ENCODE results near the gene FBXL4.
"Not testable (repeated sequence)": the region's sequence is repeated elsewhere in the genome, so short reads cannot be mapped to it uniquely, and the experiment has no call there.

FBXL4 gene

GRCh38 chr6:98928688-98929087 lies 19.1 kb downstream of the FBXL4 start:
- Histone ChIP-seq H3K27ac (ENCODE audit: low read length) (no peak overlapping the region), H3K9me3 (ENCODE audit: control insufficient read depth in 2 of 2, low read length in 2 of 2) (no peaks in the 10 kb centered on the region), H3K4me3 (ENCODE audit: low read length in 2 of 2) (no peak overlapping the region), H3K27me3 (ENCODE audit: control insufficient read depth in 1 of 2, insufficient read depth in 2 of 2, low read length in 2 of 2) (no peaks in the 10 kb centered on the region), H3K36me3 (ENCODE audit: control insufficient read depth in 2 of 2, insufficient read depth in 2 of 2, low read length in 2 of 2) (peaks cover 0 to 3% of the 10 kb centered on the region in 2 donors), H3K9ac (ENCODE audit: low read length in 2 of 2) (no peak overlapping the region), H3K4me1 (ENCODE audit: control insufficient read depth, insufficient read depth, low read length) (no peaks in the 10 kb centered on the region)

- Histone ChIP-seq H3K9ac (ENCODE audit: low read length in 2 of 2) (no peak overlapping the region), H3K27me3 (ENCODE audit: control insufficient read depth in 1 of 2, insufficient read depth in 2 of 2, low read length in 2 of 2) (no peaks in the 10 kb centered on the region), H3K9me3 (ENCODE audit: control insufficient read depth in 2 of 2, low read length in 2 of 2) (no peaks in the 10 kb centered on the region), H3K4me1 (ENCODE audit: control insufficient read depth, insufficient read depth, low read length) (no peaks in the 10 kb centered on the region), H3K4me3 (ENCODE audit: low read length in 2 of 2) (no peak overlapping the region), H3K36me3 (ENCODE audit: control insufficient read depth in 2 of 2, insufficient read depth in 2 of 2, low read length in 2 of 2) (peaks cover 0 to 3% of the 10 kb centered on the region in 2 donors), H3K27ac (ENCODE audit: low read length) (no peak overlapping the region)
These were observed 20.2 kb downstream of the FBXL4 start for GRCh38 chr6:98927534-98927933.

- Histone ChIP-seq H3K4me1 (ENCODE audit: control insufficient read depth, insufficient read depth, low read length) (no peaks in the 10 kb centered on the region), H3K27ac (ENCODE audit: low read length) (no peak overlapping the region)
These were observed 21.9 kb downstream of the FBXL4 start for GRCh38 chr6:98925831-98926230.

GRCh38 chr6:98924647-98925046 lies 23.1 kb downstream of the FBXL4 start:
- no peak overlapping the region for H3K9ac ChIP-seq (ENCODE audit: low read length in 2 of 2)

More at GRCh38 chr6:98925831-98926230, 21.9 kb downstream of the FBXL4 start:
- Histone ChIP-seq H3K36me3 (ENCODE audit: control insufficient read depth in 2 of 2, insufficient read depth in 2 of 2, low read length in 2 of 2) (peaks cover 0 to 3% of the 10 kb centered on the region in 2 donors), H3K4me3 (ENCODE audit: low read length in 2 of 2) (no peak overlapping the region), H3K9me3 (ENCODE audit: control insufficient read depth in 2 of 2, low read length in 2 of 2) (no peaks in the 10 kb centered on the region), H3K9ac (ENCODE audit: low read length in 2 of 2) (no peak overlapping the region), H3K27me3 (ENCODE audit: control insufficient read depth in 1 of 2, insufficient read depth in 2 of 2, low read length in 2 of 2) (no peaks in the 10 kb centered on the region)

DNA sequence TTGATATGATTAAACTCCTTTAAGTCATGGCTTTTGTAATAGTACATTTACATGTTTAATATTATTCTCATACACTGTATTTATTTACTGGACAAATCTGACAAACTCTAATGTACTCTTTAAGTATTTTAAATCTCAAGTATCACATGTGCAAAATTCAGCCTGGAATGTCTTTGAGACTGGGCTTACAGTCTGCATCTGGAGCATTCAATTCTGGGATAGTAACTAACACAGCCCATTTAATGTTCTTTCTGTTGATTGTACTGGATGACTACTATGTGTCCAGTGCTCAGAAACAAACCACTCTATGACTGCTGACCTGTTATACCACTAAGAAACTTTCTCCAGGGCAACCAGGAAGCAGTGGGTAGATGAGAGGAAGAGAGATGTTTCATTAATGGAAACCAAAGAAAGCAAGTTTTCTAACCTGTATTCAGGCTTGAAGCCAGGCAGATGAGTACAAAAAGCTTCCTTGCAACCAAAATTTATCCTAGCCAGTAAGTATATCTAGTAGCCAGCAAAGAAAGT lies 26.8 kb downstream of the FBXL4 start:
- no peaks in the 10 kb centered on the region for H3K27me3 ChIP-seq (ENCODE audit: control insufficient read depth in 1 of 2, insufficient read depth in 2 of 2, low read length in 2 of 2)
- H3K36me3 ChIP-seq (ENCODE audit: control insufficient read depth in 2 of 2, insufficient read depth in 2 of 2, low read length in 2 of 2), result no peaks in the 10 kb centered on the region
- H3K9me3 ChIP-seq (ENCODE audit: control insufficient read depth in 2 of 2, low read length in 2 of 2), result no peaks in the 10 kb centered on the region
- H3K9ac ChIP-seq (ENCODE audit: low read length in 2 of 2), result no peak overlapping the region
- H3K4me1 ChIP-seq (ENCODE audit: control insufficient read depth, insufficient read depth, low read length), result no peaks in the 10 kb centered on the region
- H3K4me3 ChIP-seq (ENCODE audit: low read length in 2 of 2), result no peak overlapping the region
- H3K27ac ChIP-seq (ENCODE audit: low read length), result no peak overlapping the region

More at GRCh38 chr6:98924647-98925046, 23.1 kb downstream of the FBXL4 start:
- H3K27ac ChIP-seq (ENCODE audit: low read length), result no peak overlapping the region
- H3K36me3 ChIP-seq (ENCODE audit: control insufficient read depth in 2 of 2, insufficient read depth in 2 of 2, low read length in 2 of 2), result peaks cover 0 to 3% of the 10 kb centered on the region in 2 donors
- no peaks in the 10 kb centered on the region for H3K27me3 ChIP-seq (ENCODE audit: control insufficient read depth in 1 of 2, insufficient read depth in 2 of 2, low read length in 2 of 2)
- no peaks in the 10 kb centered on the region for H3K4me1 ChIP-seq (ENCODE audit: control insufficient read depth, insufficient read depth, low read length)
- H3K9me3 ChIP-seq (ENCODE audit: control insufficient read depth in 2 of 2, low read length in 2 of 2), result no peaks in the 10 kb centered on the region
- H3K4me3 ChIP-seq (ENCODE audit: low read length in 2 of 2), result no peak overlapping the region

DNA sequence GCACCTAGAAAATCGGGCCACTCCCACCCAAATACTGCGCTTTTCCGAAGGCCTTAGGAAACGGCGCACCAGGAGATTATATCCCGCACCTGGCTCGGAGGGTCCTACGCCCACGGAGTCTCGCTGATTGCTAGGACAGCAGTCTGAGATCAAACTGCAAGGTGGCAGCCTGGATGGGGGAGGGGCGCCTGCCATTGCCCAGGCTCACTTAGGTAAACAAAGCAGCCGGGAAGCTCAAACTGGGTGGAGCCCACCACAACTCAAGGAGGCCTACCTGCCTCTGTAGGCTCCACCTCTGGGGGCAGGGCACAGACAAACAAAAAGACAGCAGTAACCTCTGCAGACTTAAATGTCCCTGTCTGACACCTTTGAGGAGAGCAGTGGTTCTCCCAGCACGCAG lies 36.8 kb downstream of the FBXL4 start:
- not testable (repeated sequence) for H3K4me3 ChIP-seq (ENCODE audit: low read length in 2 of 2)

GRCh38 chr6:98909236-98909635 lies 38.5 kb downstream of the FBXL4 start:
- Histone ChIP-seq H3K27ac (ENCODE audit: low read length) (no peak overlapping the region), H3K4me3 (ENCODE audit: low read length in 2 of 2) (no peak overlapping the region), H3K4me1 (ENCODE audit: control insufficient read depth, insufficient read depth, low read length) (no peaks in the 10 kb centered on the region), H3K27me3 (ENCODE audit: control insufficient read depth in 1 of 2, insufficient read depth in 2 of 2, low read length in 2 of 2) (no peaks in the 10 kb centered on the region), H3K9me3 (ENCODE audit: control insufficient read depth in 2 of 2, low read length in 2 of 2) (no peaks in the 10 kb centered on the region), H3K9ac (ENCODE audit: low read length in 2 of 2) (no peak overlapping the region), H3K36me3 (ENCODE audit: control insufficient read depth in 2 of 2, insufficient read depth in 2 of 2, low read length in 2 of 2) (peaks cover 5 to 7% of the 10 kb centered on the region in 2 donors)

More for the DNA sequence above, 36.8 kb downstream of the FBXL4 start:
- not testable (repeated sequence) for H3K27me3 ChIP-seq (ENCODE audit: control insufficient read depth in 1 of 2, insufficient read depth in 2 of 2, low read length in 2 of 2); H3K9me3 ChIP-seq (ENCODE audit: control insufficient read depth in 2 of 2, low read length in 2 of 2); H3K9ac ChIP-seq (ENCODE audit: low read length in 2 of 2); H3K4me1 ChIP-seq (ENCODE audit: control insufficient read depth, insufficient read depth, low read length); H3K36me3 ChIP-seq (ENCODE audit: control insufficient read depth in 2 of 2, insufficient read depth in 2 of 2, low read length in 2 of 2); H3K27ac ChIP-seq (ENCODE audit: low read length)

DNA sequence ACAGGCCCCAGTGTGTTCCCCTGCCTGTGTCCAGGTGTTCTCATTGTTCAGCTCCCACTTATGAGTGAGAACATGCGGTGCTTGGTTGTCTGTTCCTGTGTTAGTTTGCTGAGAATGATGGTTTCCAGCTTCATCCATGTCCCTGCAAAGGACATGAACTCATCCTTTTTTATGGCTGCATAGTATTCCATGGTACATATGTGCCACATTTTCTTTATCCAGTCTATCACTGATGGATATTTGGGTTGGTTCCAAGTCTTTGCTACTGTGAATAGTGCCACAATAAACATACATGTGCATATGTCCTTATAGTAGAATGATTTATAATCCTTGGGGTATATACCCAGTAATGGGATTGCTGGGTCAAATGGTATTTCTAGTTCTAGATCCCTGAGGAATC lies 41.4 kb downstream of the FBXL4 start:
- not testable (repeated sequence) for H3K9ac ChIP-seq (ENCODE audit: low read length in 2 of 2); H3K4me3 ChIP-seq (ENCODE audit: low read length in 2 of 2); H3K4me1 ChIP-seq (ENCODE audit: control insufficient read depth, insufficient read depth, low read length); H3K9me3 ChIP-seq (ENCODE audit: control insufficient read depth in 2 of 2, low read length in 2 of 2); H3K27me3 ChIP-seq (ENCODE audit: control insufficient read depth in 1 of 2, insufficient read depth in 2 of 2, low read length in 2 of 2); H3K27ac ChIP-seq (ENCODE audit: low read length)
- H3K36me3 ChIP-seq (ENCODE audit: control insufficient read depth in 2 of 2, insufficient read depth in 2 of 2, low read length in 2 of 2), result peaks cover 5 to 12% of the 10 kb centered on the region in 2 donors

- Histone ChIP-seq H3K9me3 (ENCODE audit: control insufficient read depth in 2 of 2, low read length in 2 of 2) (no peaks in the 10 kb centered on the region), H3K36me3 (ENCODE audit: control insufficient read depth in 2 of 2, insufficient read depth in 2 of 2, low read length in 2 of 2) (peaks cover 5 to 16% of the 10 kb centered on the region in 2 donors), H3K4me1 (ENCODE audit: control insufficient read depth, insufficient read depth, low read length) (no peaks in the 10 kb centered on the region), H3K4me3 (ENCODE audit: low read length in 2 of 2) (no peak overlapping the region), H3K9ac (ENCODE audit: low read length in 2 of 2) (no peak overlapping the region), H3K27me3 (ENCODE audit: control insufficient read depth in 1 of 2, insufficient read depth in 2 of 2, low read length in 2 of 2) (no peaks in the 10 kb centered on the region), H3K27ac (ENCODE audit: low read length) (no peak overlapping the region)
These were observed 42.0 kb downstream of the FBXL4 start for GRCh38 chr6:98905759-98906158.

- Histone ChIP-seq H3K9ac (ENCODE audit: low read length in 2 of 2) (no peak overlapping the region), H3K27ac (ENCODE audit: low read length) (no peak overlapping the region), H3K4me1 (ENCODE audit: control insufficient read depth, insufficient read depth, low read length) (no peaks in the 10 kb centered on the region), H3K36me3 (ENCODE audit: control insufficient read depth in 2 of 2, insufficient read depth in 2 of 2, low read length in 2 of 2) (peaks cover 5 to 22% of the 10 kb centered on the region in 2 donors), H3K27me3 (ENCODE audit: control insufficient read depth in 1 of 2, insufficient read depth in 2 of 2, low read length in 2 of 2) (no peaks in the 10 kb centered on the region), H3K9me3 (ENCODE audit: control insufficient read depth in 2 of 2, low read length in 2 of 2) (no peaks in the 10 kb centered on the region), H3K4me3 (ENCODE audit: low read length in 2 of 2) (no peak overlapping the region)
These were observed 43.6 kb downstream of the FBXL4 start for GRCh38 chr6:98904096-98904495.

DNA sequence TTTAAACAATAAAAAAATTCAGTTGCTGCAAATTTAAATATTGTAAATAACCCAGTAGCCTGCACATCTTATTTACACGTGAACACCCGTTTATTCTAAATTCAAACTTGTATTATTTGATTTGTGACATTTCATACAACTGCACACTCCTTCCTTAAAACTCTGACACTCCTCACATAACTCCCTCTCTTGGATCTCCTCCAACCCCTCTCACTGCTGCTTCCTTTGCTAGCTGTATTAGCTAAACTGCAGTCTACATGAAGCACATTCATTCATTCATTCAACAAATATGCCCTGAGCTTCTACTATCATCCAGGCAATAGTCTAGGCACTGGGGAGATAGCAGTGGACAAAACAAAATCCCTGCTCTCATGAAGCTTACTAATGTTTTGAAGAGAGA lies 47.0 kb downstream of the FBXL4 start:
- H3K36me3 ChIP-seq (ENCODE audit: control insufficient read depth in 2 of 2, insufficient read depth in 2 of 2, low read length in 2 of 2), result peaks cover 5 to 41% of the 10 kb centered on the region in 2 donors

More for the DNA sequence above, 47.0 kb downstream of the FBXL4 start:
- Histone ChIP-seq H3K9me3 (ENCODE audit: control insufficient read depth in 2 of 2, low read length in 2 of 2) (no peaks in the 10 kb centered on the region), H3K27ac (ENCODE audit: low read length) (no peak overlapping the region), H3K4me1 (ENCODE audit: control insufficient read depth, insufficient read depth, low read length) (no peaks in the 10 kb centered on the region), H3K4me3 (ENCODE audit: low read length in 2 of 2) (no peak overlapping the region), H3K27me3 (ENCODE audit: control insufficient read depth in 1 of 2, insufficient read depth in 2 of 2, low read length in 2 of 2) (no peaks in the 10 kb centered on the region), H3K9ac (ENCODE audit: low read length in 2 of 2) (no peak overlapping the region)
